Lung (tissue), 12 donors: ENCODE measurements around the gene ITGB2. TPM values are rescaled to one million over a fixed set of nuclear protein-coding genes. Genes with fewer than 3 reads are reported as not detected.

Experiments used
- ATAC-seq: fragments of 200-7000 bp; cut with Tn5 transposase; one replicate; pipeline ENCODE4 v1.9.1; 2020; ENCODE audit warnings: moderate number of reproducible peaks; ENCODE audit not compliant: insufficient read depth, low FRiP score
- DNase-seq, 3 donors: peaks; one replicate each; pipeline ENCODE4 v3.0.0-alpha.2; 2013 to 2017
- H3K27ac ChIP-seq, 2 donors: one replicate each; pipeline ENCODE4 v1.5.1; 2013; ENCODE audit warnings: mild to moderate bottlenecking in 2 of 2, moderate library complexity in 2 of 2, control low read depth in 1 of 2, inconsistent platforms in 1 of 2, low read depth in 1 of 2, low read length in 1 of 2
- H3K27me3 ChIP-seq, 3 donors: one replicate each; pipeline ENCODE4 v1.5.1; 2013; ENCODE audit warnings: low read length in 2 of 3; ENCODE audit not compliant: control insufficient read depth in 3 of 3, insufficient read depth in 3 of 3
- H3K36me3 ChIP-seq, 4 donors: one replicate each; pipeline ENCODE4 v1.5.1; 2013; ENCODE audit warnings: low read length in 4 of 4, mild to moderate bottlenecking in 1 of 4, moderate library complexity in 1 of 4; ENCODE audit not compliant: control insufficient read depth in 4 of 4, insufficient read depth in 4 of 4
- H3K4me1 ChIP-seq, 5 donors: one replicate each; pipeline ENCODE4 v1.5.1; 2013; ENCODE audit warnings: low read length in 5 of 5, mild to moderate bottlenecking in 2 of 5, moderate library complexity in 1 of 5; ENCODE audit not compliant: control insufficient read depth in 5 of 5, insufficient read depth in 5 of 5
- H3K4me3 ChIP-seq: one replicate; pipeline ENCODE4 v1.5.1; 2013; ENCODE audit warnings: mild to moderate bottlenecking, control low read depth, moderate library complexity
- H3K9ac ChIP-seq, 2 donors: one replicate each; pipeline ENCODE4 v1.5.1; 2013; ENCODE audit warnings: low read length in 2 of 2, control low read depth in 1 of 2; ENCODE audit not compliant: insufficient read depth in 1 of 2
- H3K9me3 ChIP-seq, 4 donors: one replicate each; pipeline ENCODE4 v1.5.1; 2013; ENCODE audit warnings: low read length in 3 of 4, mild to moderate bottlenecking in 1 of 4, moderate library complexity in 1 of 4; ENCODE audit not compliant: control insufficient read depth in 4 of 4, insufficient read depth in 3 of 4
- WGBS, 2 donors: extraction: QIAGEN DNeasy Blood & Tissue Kit; methylation state at CpG; one replicate each; pipeline ENCODE4 v1.1.7; 2013; 5-methylcytosine and 5-hydroxymethylcytosine counted together
- polyA plus RNA-seq, 2 donors: library from polyadenylated mRNA; stranded (reverse); fragments of 200-250 nt; gene quantifications; one replicate each; pipeline ENCODE4 v1.2.1, GENCODE V29; 2013
- total RNA-seq, 2 donors: library from RNA; depleted of rRNA in 1 of 2; stranded (reverse); fragments of >200 nt in 1 of 2; gene quantifications; one replicate each; pipeline ENCODE4 v1.2.1, GENCODE V29; 2014 to 2021
- TF ChIP-seq, protein P1 (sequence below): IDR thresholded peaks from 2 replicates; pipeline ENCODE4 v1.5.1; 2012; ENCODE audit warnings: mild to moderate bottlenecking; ENCODE audit errors: control extremely low read depth, extremely low read depth
- donor health status: control.
- donor health status: control.
- donor health status: Bipolar disorder and iron deficiency.
- donor health status: healthy.
- donor health status: DM: yes; HTN: yes; CAD: no.

Gene ITGB2
- total and polyA plus RNA-seq, 4 donors, result 52.9 to 376 (median 187) TPM

- WGBS, 2 donors, result 89 to 95% methylated on average over 36 of the region's 36 CpGs
- peak in 1 of 3 donors; percentile 7 for DNase-seq
- H3K27me3 ChIP-seq, result no peaks in the 10 kb centered on the region
- ATAC-seq, result no peak
- peaks cover 6 to 40% (median 14%) of the 10 kb centered on the region in 4 donors for H3K36me3 ChIP-seq
- H3K4me1 ChIP-seq, result peaks cover 0 to 19% (median 8%) of the 10 kb centered on the region in 5 donors
- TF ChIP-seq, protein P1, sequence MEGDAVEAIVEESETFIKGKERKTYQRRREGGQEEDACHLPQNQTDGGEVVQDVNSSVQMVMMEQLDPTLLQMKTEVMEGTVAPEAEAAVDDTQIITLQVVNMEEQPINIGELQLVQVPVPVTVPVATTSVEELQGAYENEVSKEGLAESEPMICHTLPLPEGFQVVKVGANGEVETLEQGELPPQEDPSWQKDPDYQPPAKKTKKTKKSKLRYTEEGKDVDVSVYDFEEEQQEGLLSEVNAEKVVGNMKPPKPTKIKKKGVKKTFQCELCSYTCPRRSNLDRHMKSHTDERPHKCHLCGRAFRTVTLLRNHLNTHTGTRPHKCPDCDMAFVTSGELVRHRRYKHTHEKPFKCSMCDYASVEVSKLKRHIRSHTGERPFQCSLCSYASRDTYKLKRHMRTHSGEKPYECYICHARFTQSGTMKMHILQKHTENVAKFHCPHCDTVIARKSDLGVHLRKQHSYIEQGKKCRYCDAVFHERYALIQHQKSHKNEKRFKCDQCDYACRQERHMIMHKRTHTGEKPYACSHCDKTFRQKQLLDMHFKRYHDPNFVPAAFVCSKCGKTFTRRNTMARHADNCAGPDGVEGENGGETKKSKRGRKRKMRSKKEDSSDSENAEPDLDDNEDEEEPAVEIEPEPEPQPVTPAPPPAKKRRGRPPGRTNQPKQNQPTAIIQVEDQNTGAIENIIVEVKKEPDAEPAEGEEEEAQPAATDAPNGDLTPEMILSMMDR, result no peak
- H3K9ac ChIP-seq, result no peak overlapping the region
- no peak overlapping the region for H3K4me3 ChIP-seq
- no peaks in the 10 kb centered on the region for H3K9me3 ChIP-seq
- H3K27ac ChIP-seq, result no peak overlapping the region
These were observed 71.7 kb downstream of the ITGB2 start for GRCh38 chr21:44848821-44849521.

DNA sequence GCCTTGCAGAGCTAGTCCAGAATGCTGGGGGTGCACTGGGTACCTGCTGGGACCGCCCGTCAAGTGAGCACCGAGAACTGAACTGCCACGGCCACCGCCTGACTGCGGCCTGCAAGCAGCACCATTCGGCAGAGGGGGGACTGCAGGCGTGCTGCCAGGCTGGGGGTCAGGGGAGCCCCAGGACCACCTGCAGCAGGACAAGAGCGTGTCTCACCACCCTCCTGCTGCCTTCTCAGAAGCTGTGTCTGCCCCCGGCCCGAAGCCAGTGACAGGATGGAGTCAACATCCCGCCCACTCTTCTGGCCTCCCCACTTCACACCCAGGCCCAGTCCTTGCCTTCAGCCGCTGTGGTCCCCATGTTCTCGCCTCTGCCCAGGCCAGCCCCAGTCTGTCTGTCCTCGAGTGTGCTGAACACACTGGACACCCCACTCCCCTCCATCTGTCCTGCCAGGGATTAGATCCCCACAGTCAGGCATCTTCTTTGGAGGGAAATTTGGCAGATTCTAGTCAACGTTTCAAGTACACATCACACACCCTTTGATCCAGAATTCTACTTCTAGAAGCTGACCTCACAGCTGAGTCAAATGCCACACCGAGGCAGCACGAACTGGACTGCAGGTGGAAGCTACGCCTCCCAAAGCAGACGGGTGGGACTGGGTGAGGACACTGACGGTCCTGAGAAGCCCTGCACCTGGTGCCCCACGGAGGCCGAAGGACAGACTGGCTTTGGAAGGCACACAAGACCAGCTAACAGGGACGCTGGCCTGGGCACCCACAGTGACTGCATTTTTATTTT, 73.2 kb downstream of the ITGB2 start:
- Histone ChIP-seq H3K27me3 (no peaks in the 10 kb centered on the region), H3K4me1 (peaks cover 0 to 19% (median 8%) of the 10 kb centered on the region in 5 donors), H3K4me3 (no peak overlapping the region), H3K27ac (no peak overlapping the region), H3K36me3 (peaks cover 6 to 30% (median 14%) of the 10 kb centered on the region in 4 donors), H3K9ac (no peak overlapping the region), H3K9me3 (no peaks in the 10 kb centered on the region)
- TF ChIP-seq, protein P1, result no peak
- WGBS, 2 donors, result 86 to 88% methylated on average over 22 to 24 of the region's 24 CpGs
- DNase-seq (peak in 1 of 3 donors; percentile 15), ATAC-seq (no peak)

GRCh38 chr21:44846485-44847260, 74.0 kb downstream of the ITGB2 start:
- Histone ChIP-seq H3K36me3 (peaks cover 6 to 28% (median 12%) of the 10 kb centered on the region in 4 donors), H3K9ac (peak overlapping the region in 1 of 2 donors; percentile 62), H3K27me3 (no peaks in the 10 kb centered on the region), H3K4me3 (no peak overlapping the region), H3K27ac (peak overlapping the region in 1 of 2 donors; percentile 10), H3K4me1 (peaks cover 0 to 19% (median 8%) of the 10 kb centered on the region in 5 donors), H3K9me3 (peaks cover 0 to 2% (median 0%) of the 10 kb centered on the region in 4 donors)
- 29 to 32% methylated on average over 27 of the region's 27 CpGs for WGBS, 2 donors
- TF ChIP-seq, protein P1, result no peak
- DNase-seq (peak in 2 of 3 donors; percentile 46 to 52), ATAC-seq (peak; percentile 48)
